A549 (cell line): ENCODE data around the gene AGFG1. TPM values are rescaled to one million over a fixed set of nuclear protein-coding genes. Genes with fewer than 3 reads are reported as not detected.
A peak's percentile ranks its signal among the peaks of the same experiment; 100 is the strongest.

Experiments
- ATAC-seq, 2 experiments: fragments of 200-7000 bp in 1 of 2; fragments of >200 bp in 1 of 2; cut with Nextera tagmentation in 1 of 2; cut with Tn5 transposase in 1 of 2; 3 replicates each; pipeline versions ENCODE4 v1.8.0 to v1.9.1; 2018 to 2020; ENCODE audit warnings: mild to moderate bottlenecking in 1 of 2, moderate library complexity in 1 of 2
- CTCF ChIA-PET: fragments of 300-600 bp; sonication (Branson Sonifier 250); formaldehyde crosslinking; extraction: SDS; loops from one replicate; lab custom pipeline; 2021; ENCODE audit warnings: antibody characterized with exemption, inconsistent platforms; lab: Yijun Ruan, JAX
- POLR2A ChIA-PET: fragments of 350-600 bp; formaldehyde crosslinking; extraction: SDS; loops from one replicate; lab custom pipeline; 2021; ENCODE audit warnings: antibody characterized with exemption, inconsistent platforms; lab: Yijun Ruan, JAX
- DNase-seq, 2 experiments: peaks; one replicate each; pipeline versions ENCODE4 v3.0.0 to v3.0.0-alpha.2; 2011 to 2016; ENCODE audit warnings: low read depth in 1 of 2, low spot score in 1 of 2
- FAIRE-seq: peaks from 2 replicates; lab custom pipeline; 2011; peaks lifted over from hg19 to GRCh38; lab: Jason Lieb, UNC
- H3K27ac ChIP-seq, 2 experiments: fragments of >200 bp; sonication (Bioruptor Twin); formaldehyde crosslinking; 3 replicates each; pipeline ENCODE4 v1.5.1; 2016 to 2017
- H3K4me1 ChIP-seq: fragments of >200 bp; sonication (Bioruptor Twin); formaldehyde crosslinking; 3 replicates; pipeline ENCODE4 v1.6.1; 2016
- H3K4me2 ChIP-seq: fragments of >200 bp; sonication (Bioruptor Twin); formaldehyde crosslinking; 3 replicates; pipeline ENCODE4 v1.6.1; 2016
- H3K4me3 ChIP-seq: fragments of >200 bp; sonication (Bioruptor Twin); formaldehyde crosslinking; 3 replicates; pipeline ENCODE4 v1.5.1; 2016
- H3K9me3 ChIP-seq: fragments of >200 bp; sonication (Bioruptor Twin); formaldehyde crosslinking; 3 replicates; pipeline ENCODE4 v1.6.1; 2016
- BCL3 ChIP-seq: fragments of >200 bp; sonication (Bioruptor Twin); formaldehyde crosslinking; IDR thresholded peaks from 3 replicates; pipeline ENCODE4 v1.6.1; 2016
- BHLHE40 ChIP-seq: IDR thresholded peaks from 2 replicates; pipeline ENCODE4 v1.6.1; 2012; ENCODE audit warnings: low read depth, low read length, inconsistent platforms
- CHD4 ChIP-seq: fragments of 200-600 bp; sonication (generic); IDR thresholded peaks from 2 replicates; pipeline ENCODE4 v1.6.1; 2016; ENCODE audit warnings: antibody characterized with exemption, mild to moderate bottlenecking, borderline replicate concordance
- CTCF ChIP-seq: fragments of >200 bp; sonication (Bioruptor Twin); formaldehyde crosslinking; IDR thresholded peaks from 3 replicates; pipeline ENCODE4 v1.5.1; 2016
- E2F6 ChIP-seq: IDR thresholded peaks from 2 replicates; pipeline ENCODE4 v1.6.1; 2012; ENCODE audit warnings: low read depth, borderline replicate concordance
- ESRRA ChIP-seq: fragments of 150-350 bp; IDR thresholded peaks from 2 replicates; pipeline ENCODE4 v1.6.1; 2014; ENCODE audit warnings: mild to moderate bottlenecking, low read length, borderline replicate concordance
- FOSB ChIP-seq: fragments of 250-450 bp; sonication (Bioruptor Pico); IDR thresholded peaks from 2 replicates; pipeline ENCODE4 v1.5.0; 2020; ENCODE audit warnings: mild to moderate bottlenecking, moderate library complexity
- FOSL2 ChIP-seq, 2 experiments: fragments of 450-650 bp in 1 of 2; fragments of >200 bp in 1 of 2; sonication (Bioruptor Twin) in 1 of 2; formaldehyde crosslinking; IDR thresholded peaks; 2 replicates each; pipeline versions ENCODE4 v1.5.0 to v1.6.1; 2016 to 2020; ENCODE audit warnings: mild to moderate bottlenecking in 1 of 2, moderate library complexity in 1 of 2
- HDAC2 ChIP-seq: fragments of 200-600 bp; sonication (generic); IDR thresholded peaks from 2 replicates; pipeline ENCODE4 v1.6.1; 2016
- HES2 ChIP-seq: fragments of >200 bp; sonication (Bioruptor Twin); formaldehyde crosslinking; IDR thresholded peaks from 2 replicates; pipeline ENCODE4 v1.6.1; 2016
- HMGXB4 ChIP-seq: fragments of 250-450 bp; sonication (Bioruptor Pico); IDR thresholded peaks from 2 replicates; pipeline ENCODE4 v1.5.0; 2021; ENCODE audit warnings: mild to moderate bottlenecking, moderate library complexity, borderline replicate concordance
- HOXA7 ChIP-seq: fragments of 250-450 bp; sonication (Bioruptor Pico); IDR thresholded peaks from 2 replicates; pipeline ENCODE4 v1.5.0; 2020; ENCODE audit warnings: mild to moderate bottlenecking, moderate library complexity
- JUN ChIP-seq, 2 experiments: fragments of >200 bp; sonication (Bioruptor Twin); formaldehyde crosslinking; IDR thresholded peaks; 2 replicates in 1 of 2; 3 replicates in 1 of 2; pipeline ENCODE4 v1.6.1; 2016 to 2017
- KDM1A ChIP-seq: fragments of 200-600 bp; sonication (generic); IDR thresholded peaks from 2 replicates; pipeline ENCODE4 v1.6.1; 2016; ENCODE audit warnings: low read depth, mild to moderate bottlenecking
- MAFK ChIP-seq: fragments of 450-650 bp; IDR thresholded peaks from 2 replicates; pipeline ENCODE4 v1.6.1; 2014; ENCODE audit not compliant: partially characterized antibody
- PBX3 ChIP-seq: IDR thresholded peaks from 2 replicates; pipeline ENCODE4 v1.6.1; 2012
- PHF8 ChIP-seq: fragments of 200-600 bp; sonication (generic); IDR thresholded peaks from 2 replicates; pipeline ENCODE4 v1.6.1; 2016; ENCODE audit warnings: low read depth, mild to moderate bottlenecking, antibody characterized with exemption, moderate library complexity, borderline replicate concordance
- RNF2 ChIP-seq: fragments of 200-600 bp; sonication (generic); IDR thresholded peaks from 2 replicates; pipeline ENCODE4 v1.6.1; 2016; ENCODE audit warnings: low read depth, mild to moderate bottlenecking, antibody characterized with exemption, moderate library complexity, borderline replicate concordance
- TP53 ChIP-seq: fragments of 250-450 bp; sonication (Bioruptor Pico); IDR thresholded peaks from 2 replicates; pipeline ENCODE4 v1.5.0; 2021; ENCODE audit warnings: mild to moderate bottlenecking, moderate library complexity
- ZC3H11A ChIP-seq: fragments of 450-650 bp; IDR thresholded peaks from 2 replicates; pipeline ENCODE4 v1.6.1; 2014; ENCODE audit warnings: antibody characterized with exemption, mild to moderate bottlenecking
- WGBS: methylation state at CpG from one replicate; pipeline ENCODE4 v1.1.6; 2017; ENCODE audit errors: missing lambda C conversion rate; 5-methylcytosine and 5-hydroxymethylcytosine counted together
- polyA plus RNA-seq, 4 experiments: library from polyadenylated mRNA; depleted of rRNA in 3 of 4; stranded (reverse); fragments of >200 nt; fragmentation: RNase III in 1 of 4; extraction: RNeasy Plus Mini Kit Qiagen cat#74134 plus additional on column Dnase treatment in 1 of 4; gene quantifications; 2 replicates in 3 of 4; 3 replicates in 1 of 4; pipeline ENCODE4 v1.2.3, GENCODE V29; 2011 to 2017

AGFG1 gene
- polyA plus RNA-seq, 2 of the 4 experiments (the other 2 are of a cell fraction) = 96.9 to 384 TPM

GRCh38 chr2:227466887-227467600 lies 4.9 kb upstream of the AGFG1 start:
- POLR2A ChIA-PET = interaction anchor here (1.2 kb wide), 1 partner anchor 60 kb away, joined by 10 read pairs; no protein-coding TSS in a partner anchor
- peak overlapping the region; percentile 89 to 96 for H3K27ac ChIP-seq
- H3K4me3 ChIP-seq = no peak overlapping the region
- ATAC-seq (peak; percentile 6 to 9; a peak in 5 of 6 replicates), DNase-seq (no peak), FAIRE-seq (no peak)
- no peaks in the 10 kb centered on the region for H3K9me3 ChIP-seq
- H3K4me2 ChIP-seq = peak overlapping the region; percentile 70
- TF ChIP-seq KDM1A = peak; percentile 96; the same call in 1 of the 2 replicates
- TF ChIP-seq ZC3H11A = no peak
- TF ChIP-seq HDAC2 = peak; percentile 96
- TF ChIP-seq MAFK = no peak
- TF ChIP-seq RNF2 = no peak
- 0 out of 2 replicates have a peak, but pooled peaks have one; percentile 57 for TF ChIP-seq CHD4
- 0 out of 2 replicates have a peak, but pooled peaks have one; percentile 34 for TF ChIP-seq TP53 (CRISPR knock-in tag)
- no peak for TF ChIP-seq HOXA7 (CRISPR knock-in tag)
- 78% methylated on average over 5 of the region's 5 CpGs for WGBS
- H3K4me1 ChIP-seq = peaks cover 78% of the 10 kb centered on the region
- CTCF ChIA-PET = interaction anchor here (0.8 to 3.8 kb wide), 5 partner anchors 11 to 300 kb away, joined by 3 to 20 read pairs (median 4); no protein-coding TSS in a partner anchor

GRCh38 chr2:227471412-227471811 lies 544 bp upstream of the AGFG1 start:
- peak overlapping the region; percentile 89; the same call in 1 of the 3 replicates for H3K4me3 ChIP-seq
- POLR2A ChIA-PET = interaction anchor here (1.0 kb wide), 1 partner anchor 65 kb away, joined by 3 read pairs; no protein-coding TSS in a partner anchor

GRCh38 chr2:227472265-227473121 lies 537 bp downstream of the AGFG1 start:
- peak; percentile 64 to 72 for DNase-seq
- CTCF ChIA-PET = interaction anchor here (0.6 to 5.7 kb wide), 10 partner anchors 10 to 294 kb away, joined by 3 to 63 read pairs (median 3); no protein-coding TSS in a partner anchor
- 0% methylated on average over 12 of the region's 106 CpGs for WGBS
- H3K4me3 ChIP-seq = peak overlapping the region; percentile 89
- POLR2A ChIA-PET = interaction anchor here (0.6 to 2.0 kb wide), 4 partner anchors 63 to 145 kb away, joined by 4 to 7 read pairs (median 5); no protein-coding TSS in a partner anchor
- H3K9me3 ChIP-seq = no peaks in the 10 kb centered on the region
- peak; percentile 71 to 75 for ATAC-seq
- H3K4me1 ChIP-seq = peaks cover 57% of the 10 kb centered on the region
- H3K27ac ChIP-seq = peak overlapping the region; percentile 94 to 98
- FAIRE-seq = no peak
- H3K4me2 ChIP-seq = peak overlapping the region; percentile 94
- no peak for TF ChIP-seq HES2
- TF ChIP-seq HOXA7 (CRISPR knock-in tag) = no peak
- peak; percentile 61; a peak in 4 of 5 replicates for TF ChIP-seq JUN (IDR thresholded peaks at IDR 0.05)
- no peak for TF ChIP-seq FOSL2 (IDR thresholded peaks at IDR 0.05)
- no peak for TF ChIP-seq FOSL2 (CRISPR knock-in tag; IDR thresholded peaks at IDR 0.05)
- TF ChIP-seq HMGXB4 (CRISPR knock-in tag) = no peak
- TF ChIP-seq BCL3 = peak; percentile 2; the same call in 1 of the 3 replicates
- no peak for TF ChIP-seq RNF2
- TF ChIP-seq BHLHE40 = no peak
- no peak for TF ChIP-seq FOSB (CRISPR knock-in tag)
- TF ChIP-seq CTCF = no peak; the same call in 1 of the 3 replicates
- TF ChIP-seq ESRRA = no peak
- no peak for TF ChIP-seq E2F6
- TF ChIP-seq PBX3 = no peak
- no peak for TF ChIP-seq KDM1A
- peak; percentile 36; the same call in 1 of the 2 replicates for TF ChIP-seq PHF8

More at GRCh38 chr2:227471412-227471811, 544 bp upstream of the AGFG1 start:
- H3K27ac ChIP-seq = peak overlapping the region; percentile 94 to 98
- ATAC-seq = no peak
- TF ChIP-seq CHD4 = 0 out of 2 replicates have a peak, but pooled peaks have one; percentile 44
- no peak for TF ChIP-seq HOXA7 (CRISPR knock-in tag)
- H3K4me1 ChIP-seq = peaks cover 57% of the 10 kb centered on the region
- H3K9me3 ChIP-seq = no peaks in the 10 kb centered on the region
- FAIRE-seq = no peak
- no peak for DNase-seq
- WGBS = 92% methylated on average over 7 of the region's 7 CpGs
- peak overlapping the region; percentile 62 for H3K4me2 ChIP-seq
- CTCF ChIA-PET = interaction anchor here (0.6 to 3.8 kb wide), 20 partner anchors 8 to 391 kb away, joined by 3 to 40 read pairs (median 4); partner anchors contain the start of gene TM4SF20
